ENCODE measurements around the gene PEAR1.

DNA sequence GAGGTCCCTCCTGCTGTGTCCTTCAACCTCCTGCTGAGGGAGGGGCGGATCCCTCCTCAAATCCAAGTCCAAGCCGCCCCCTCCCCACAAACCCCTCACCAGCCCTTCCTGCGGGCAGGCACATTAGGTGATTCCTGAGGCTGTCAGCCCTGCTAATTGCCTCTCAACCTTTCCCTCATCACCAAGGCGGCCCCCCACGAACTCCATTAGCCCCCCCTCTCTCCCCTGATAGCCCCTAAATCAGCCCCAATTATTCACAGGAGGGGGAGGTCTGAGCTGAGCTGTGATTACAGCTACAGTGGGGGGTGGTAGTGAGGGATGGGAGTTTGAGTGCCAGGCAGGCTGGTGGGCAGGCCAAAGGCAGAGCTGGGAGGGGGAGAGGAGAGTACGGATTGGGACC, 5.8 kb upstream of the PEAR1 start:
- no peak for TF ChIP-seq POLR2A (IDR thresholded peaks at IDR 0.05)
- TF ChIP-seq, protein P1, sequence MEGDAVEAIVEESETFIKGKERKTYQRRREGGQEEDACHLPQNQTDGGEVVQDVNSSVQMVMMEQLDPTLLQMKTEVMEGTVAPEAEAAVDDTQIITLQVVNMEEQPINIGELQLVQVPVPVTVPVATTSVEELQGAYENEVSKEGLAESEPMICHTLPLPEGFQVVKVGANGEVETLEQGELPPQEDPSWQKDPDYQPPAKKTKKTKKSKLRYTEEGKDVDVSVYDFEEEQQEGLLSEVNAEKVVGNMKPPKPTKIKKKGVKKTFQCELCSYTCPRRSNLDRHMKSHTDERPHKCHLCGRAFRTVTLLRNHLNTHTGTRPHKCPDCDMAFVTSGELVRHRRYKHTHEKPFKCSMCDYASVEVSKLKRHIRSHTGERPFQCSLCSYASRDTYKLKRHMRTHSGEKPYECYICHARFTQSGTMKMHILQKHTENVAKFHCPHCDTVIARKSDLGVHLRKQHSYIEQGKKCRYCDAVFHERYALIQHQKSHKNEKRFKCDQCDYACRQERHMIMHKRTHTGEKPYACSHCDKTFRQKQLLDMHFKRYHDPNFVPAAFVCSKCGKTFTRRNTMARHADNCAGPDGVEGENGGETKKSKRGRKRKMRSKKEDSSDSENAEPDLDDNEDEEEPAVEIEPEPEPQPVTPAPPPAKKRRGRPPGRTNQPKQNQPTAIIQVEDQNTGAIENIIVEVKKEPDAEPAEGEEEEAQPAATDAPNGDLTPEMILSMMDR (IDR thresholded peaks at IDR 0.05), result no peak
